Common myeloid progenitor, CD34-positive (primary cell): ENCODE results near the gene LCMT2.

Source experiments
- CTCF ChIA-PET: fragments of 350-600 bp; sonication (Branson Sonifier 250); formaldehyde crosslinking; loops from one replicate; lab custom pipeline; 2021; ENCODE audit warnings: antibody characterized with exemption; lab: Charles Lee
- POLR2A ChIA-PET: fragments of 350-600 bp; sonication (Branson Sonifier 250); formaldehyde crosslinking; loops from one replicate; lab custom pipeline; 2021; ENCODE audit warnings: antibody characterized with exemption; lab: Charles Lee
- DNase-seq, 3 donors: peaks; one replicate each; pipeline versions ENCODE4 v3.0.0 to v3.0.0-alpha.2; 2013
- H3K27ac ChIP-seq, 2 experiments: 1 replicate in 1 of 2; 2 replicates in 1 of 2; pipeline ENCODE4 v1.7.0; 2013; ENCODE audit warnings: inconsistent platforms in 2 of 2, low read length in 2 of 2, mild to moderate bottlenecking in 2 of 2, low read depth in 1 of 2, moderate library complexity in 1 of 2; ENCODE audit not compliant: severe bottlenecking in 2 of 2, insufficient read depth in 1 of 2, poor library complexity in 1 of 2
- H3K27me3 ChIP-seq, 5 experiments: replicated peaks in 2 of 5; 1 replicate in 3 of 5; 2 replicates in 2 of 5; pipeline versions ENCODE4 v1.6.1 to v1.7.0; 2013; ENCODE audit warnings: low read length in 4 of 5, mild to moderate bottlenecking in 2 of 5, moderate library complexity in 2 of 5, inconsistent platforms in 1 of 5; ENCODE audit not compliant: insufficient read depth in 5 of 5, control insufficient read depth in 4 of 5
- H3K36me3 ChIP-seq, 4 experiments: 1 replicate in 2 of 4; 2 replicates in 2 of 4; pipeline versions ENCODE4 v1.6.1 to v1.7.0; 2013; ENCODE audit warnings: low read length in 3 of 4, control low read depth in 1 of 4, mild to moderate bottlenecking in 1 of 4; ENCODE audit not compliant: control insufficient read depth in 4 of 4, insufficient read depth in 4 of 4
- H3K4me1 ChIP-seq, 4 experiments: 1 replicate in 3 of 4; 2 replicates in 1 of 4; pipeline versions ENCODE4 v1.6.1 to v1.7.1; 2013; ENCODE audit warnings: low read length in 3 of 4, mild to moderate bottlenecking in 3 of 4, control low read depth in 1 of 4, inconsistent platforms in 1 of 4, moderate library complexity in 1 of 4; ENCODE audit not compliant: control insufficient read depth in 4 of 4, insufficient read depth in 4 of 4; ENCODE audit errors: control extremely low read depth in 1 of 4
- H3K4me3 ChIP-seq, 7 experiments: 1 replicate in 4 of 7; 2 replicates in 3 of 7; pipeline versions ENCODE4 v1.5.1 to v1.7.0; 2013; ENCODE audit warnings: mild to moderate bottlenecking in 7 of 7, low read length in 6 of 7, moderate library complexity in 6 of 7, inconsistent platforms in 2 of 7, low read depth in 2 of 7, control low read depth in 1 of 7; ENCODE audit not compliant: insufficient read depth in 4 of 7, control insufficient read depth in 1 of 7; ENCODE audit errors: extremely low read depth in 1 of 7
- H3K9me3 ChIP-seq, 5 experiments: 1 replicate in 4 of 5; 2 replicates in 1 of 5; pipeline versions ENCODE4 v1.6.1 to v1.7.1; 2013; ENCODE audit warnings: low read length in 4 of 5, mild to moderate bottlenecking in 2 of 5, inconsistent platforms in 1 of 5, low read depth in 1 of 5, moderate library complexity in 1 of 5; ENCODE audit not compliant: control insufficient read depth in 4 of 5, insufficient read depth in 2 of 5; ENCODE audit errors: control extremely low read depth in 1 of 5
- WGBS: methylation state at CpG from one replicate; pipeline ENCODE4 v1.1.5; 2013; ENCODE audit not compliant: insufficient coverage; 5-methylcytosine and 5-hydroxymethylcytosine counted together

The LCMT2 gene

DNA sequence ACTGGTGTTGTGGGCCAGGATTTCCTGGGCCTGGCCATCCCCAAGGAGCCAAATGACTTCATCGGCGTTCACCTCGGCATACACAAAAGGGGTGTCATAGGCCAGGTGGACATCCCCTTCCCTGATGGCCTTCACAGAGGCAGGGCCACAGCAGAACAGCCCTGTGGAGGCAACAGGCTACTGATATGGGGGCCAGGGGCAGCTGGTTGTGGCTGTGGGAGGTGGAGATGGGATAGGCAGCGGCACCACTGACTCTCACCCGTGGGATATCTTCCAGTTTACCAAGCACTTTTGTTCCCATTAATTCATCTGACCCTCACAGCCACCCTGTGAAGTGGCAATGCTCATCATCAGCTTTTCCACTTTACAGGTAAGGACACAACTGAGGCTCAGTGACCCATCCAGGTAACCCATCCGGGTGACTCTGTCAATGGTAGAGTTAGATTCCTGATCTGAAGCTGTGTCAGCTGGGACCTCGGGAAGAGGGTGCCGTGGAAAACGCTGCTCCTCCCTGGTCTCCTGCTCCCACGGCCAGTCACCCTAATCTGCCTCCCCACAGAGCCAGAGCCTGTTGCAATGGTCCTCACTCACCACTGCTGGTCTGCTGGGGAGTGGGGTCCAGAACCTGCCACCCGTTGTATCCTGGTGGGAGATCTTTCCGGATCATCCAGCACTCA is 48.3 kb downstream of the LCMT2 start:
- CTCF ChIA-PET, result interaction anchor here (0.5 to 7.0 kb wide), 4 partner anchors 14 to 473 kb away, joined by 3 to 127 read pairs (median 36); partner anchors contain the start of gene TGM5
- Histone ChIP-seq H3K4me3 (no peak overlapping the region), H3K9me3 (no peaks in the 10 kb centered on the region), H3K36me3 (no peaks in the 10 kb centered on the region), H3K27me3 (peaks cover 0 to 4% (median 0%) of the 10 kb centered on the region in 5 experiments), H3K4me1 (peaks cover 10 to 21% (median 19%) of the 10 kb centered on the region in 4 experiments), H3K27ac (no peak overlapping the region)
- 96% methylated on average over 6 of the region's 12 CpGs for WGBS
- POLR2A ChIA-PET, result no interaction called here
- DNase-seq, result no peak

DNA sequence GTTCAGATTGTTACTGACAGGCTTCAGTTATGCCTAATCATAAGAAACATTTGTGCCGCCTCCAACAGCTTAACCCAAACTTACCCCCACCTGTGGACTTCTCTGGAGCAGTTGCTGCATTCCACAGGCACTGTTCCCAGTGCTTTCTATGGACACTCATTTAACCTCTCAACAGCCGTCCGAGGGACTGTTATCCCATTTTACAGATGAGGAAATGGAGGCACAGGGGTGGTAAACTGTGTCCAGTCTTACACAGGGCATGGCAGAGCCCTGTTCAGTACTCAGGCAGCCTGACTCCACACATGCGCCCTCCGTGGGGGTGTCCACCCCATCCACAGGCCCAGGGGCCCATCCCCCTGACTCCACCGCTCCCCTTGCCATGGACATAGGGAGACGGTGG is 49.4 kb downstream of the LCMT2 start:
- Histone ChIP-seq H3K4me3 (no peak overlapping the region), H3K27me3 (no peaks in the 10 kb centered on the region), H3K9me3 (no peaks in the 10 kb centered on the region), H3K4me1 (peaks cover 10 to 24% (median 21%) of the 10 kb centered on the region in 4 experiments), H3K36me3 (no peaks in the 10 kb centered on the region), H3K27ac (no peak overlapping the region)
- CTCF ChIA-PET, result interaction anchor here (0.8 to 7.0 kb wide), 6 partner anchors 13 to 55 kb away, joined by 3 to 127 read pairs (median 10); partner anchors contain the start of gene TGM5
- 100% methylated on average over 2 of the region's 7 CpGs for WGBS
- POLR2A ChIA-PET, result no interaction called here
- no peak for DNase-seq

DNA sequence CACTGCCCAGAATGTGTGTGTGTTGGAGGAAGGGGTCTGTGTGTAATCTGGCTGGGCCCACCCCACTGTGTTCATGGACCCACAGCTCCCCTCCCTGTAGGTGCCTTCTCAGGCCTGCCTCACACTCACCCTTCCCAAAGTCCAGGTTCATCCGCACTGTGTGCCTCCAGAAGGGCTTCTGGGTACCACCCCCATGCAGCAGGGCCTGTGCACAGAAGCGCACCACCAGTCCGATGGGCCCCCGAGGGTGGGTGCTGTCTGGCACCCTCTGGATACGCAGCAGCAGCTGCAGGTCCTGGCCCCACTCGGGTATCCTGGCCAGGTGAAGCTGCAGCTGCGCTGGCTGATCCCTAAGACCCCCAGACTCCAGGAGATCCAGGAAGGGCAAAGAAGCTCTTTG is 50.9 kb downstream of the LCMT2 start:
- Histone ChIP-seq H3K27ac (no peak overlapping the region), H3K4me3 (no peak overlapping the region), H3K9me3 (no peaks in the 10 kb centered on the region), H3K4me1 (peaks cover 6 to 17% (median 16%) of the 10 kb centered on the region in 4 experiments), H3K27me3 (no peaks in the 10 kb centered on the region), H3K36me3 (no peaks in the 10 kb centered on the region)
- ChIA-PET CTCF (interaction anchor here (0.7 to 2.4 kb wide), 6 partner anchors 9 to 75 kb away, joined by 3 to 12 read pairs (median 4); no protein-coding TSS in a partner anchor), POLR2A (no interaction called here)
- DNase-seq, result no peak
- 94% methylated on average over 7 of the region's 7 CpGs for WGBS

DNA sequence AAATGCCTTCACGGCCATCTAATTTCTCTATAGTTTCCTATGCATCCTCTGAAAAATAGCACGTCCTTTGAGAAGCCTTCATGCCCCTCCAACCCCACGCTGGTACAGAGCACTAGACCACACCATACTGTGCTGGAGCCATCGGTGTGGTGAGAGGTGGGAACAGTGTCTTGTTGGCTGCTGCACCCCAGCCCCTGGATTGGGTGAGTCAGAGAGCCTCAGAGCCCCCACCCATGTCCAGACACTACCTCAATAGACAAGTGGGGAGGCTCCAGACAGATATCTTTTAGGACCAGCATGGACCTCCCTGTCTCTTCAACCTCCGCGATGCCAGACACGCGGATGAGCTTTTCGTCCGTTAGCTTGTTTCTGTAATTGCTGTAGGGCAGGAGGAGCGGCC is 51.5 kb downstream of the LCMT2 start:
- Histone ChIP-seq H3K27ac (no peak overlapping the region), H3K36me3 (no peaks in the 10 kb centered on the region), H3K4me1 (peaks cover 0 to 15% (median 10%) of the 10 kb centered on the region in 4 experiments), H3K9me3 (no peaks in the 10 kb centered on the region), H3K27me3 (no peaks in the 10 kb centered on the region), H3K4me3 (no peak overlapping the region)
- CTCF ChIA-PET, result interaction anchor here (1.4 to 2.4 kb wide), 3 partner anchors 11 to 74 kb away, joined by 4 to 12 read pairs (median 9); no protein-coding TSS in a partner anchor
- POLR2A ChIA-PET, result no interaction called here
- no peak for DNase-seq
- 98% methylated on average over 9 of the region's 11 CpGs for WGBS

DNA sequence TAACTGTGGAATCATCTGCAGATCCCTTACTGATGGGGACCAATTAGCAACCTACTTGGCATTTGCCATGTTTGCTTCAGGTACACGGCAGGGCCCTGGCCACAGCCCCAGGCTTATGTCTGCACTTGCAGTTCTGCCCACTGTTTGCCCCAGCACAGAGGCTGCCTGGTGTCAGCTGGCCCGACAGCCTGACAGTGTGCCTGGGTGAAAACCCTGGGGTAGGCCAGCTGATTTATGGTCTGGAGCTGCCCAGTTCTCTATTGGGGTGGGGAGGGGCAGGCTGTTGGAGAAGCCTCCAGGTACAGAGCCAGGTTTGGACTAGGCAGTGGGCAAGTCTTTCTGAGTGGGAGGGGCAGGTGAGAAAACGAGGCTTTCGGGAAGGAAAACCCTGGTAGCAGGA is 52.5 kb downstream of the LCMT2 start:
- no peak for DNase-seq
- H3K36me3 ChIP-seq, result no peaks in the 10 kb centered on the region
- H3K4me3 ChIP-seq, result no peak overlapping the region
- peaks cover 0 to 16% (median 5%) of the 10 kb centered on the region in 4 experiments for H3K4me1 ChIP-seq
- ChIA-PET POLR2A (no interaction called here), CTCF (interaction anchor here (1.0 to 2.7 kb wide), 3 partner anchors 10 to 74 kb away, joined by 3 to 12 read pairs (median 4); partner anchors contain the start of gene TGM5)
- H3K9me3 ChIP-seq, result no peaks in the 10 kb centered on the region
- WGBS, result 96% methylated on average over 3 of the region's 4 CpGs
- no peak overlapping the region for H3K27ac ChIP-seq
- no peaks in the 10 kb centered on the region for H3K27me3 ChIP-seq

DNA sequence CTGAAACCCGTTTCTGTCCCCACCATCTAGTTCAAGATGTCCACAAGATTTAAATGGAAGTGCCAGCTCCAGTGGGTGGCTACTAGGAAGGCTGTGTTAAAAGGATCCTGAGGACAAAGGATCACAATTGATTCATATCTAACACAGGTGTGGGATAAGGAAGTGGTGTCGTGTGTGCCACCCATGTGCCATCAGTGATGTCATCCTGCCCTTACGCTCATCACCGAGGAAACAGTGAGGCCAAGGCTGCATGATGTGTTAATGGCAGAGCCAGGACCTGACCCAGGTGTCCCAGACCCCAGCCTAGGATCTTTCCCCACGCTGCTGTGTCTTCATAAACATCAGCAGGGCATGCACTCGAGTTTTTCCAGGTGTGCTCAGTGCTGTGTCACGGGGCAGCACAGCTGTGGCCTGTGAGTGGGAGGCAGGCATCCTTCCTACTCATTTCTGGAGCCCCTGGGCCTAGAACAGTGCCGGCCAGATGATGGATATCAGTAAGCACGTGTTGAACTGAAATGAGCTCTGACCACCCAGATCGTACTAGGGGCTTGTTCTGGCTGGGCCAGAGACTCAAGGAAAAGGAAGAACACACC is 53.0 kb downstream of the LCMT2 start:
- H3K27ac ChIP-seq, result no peak overlapping the region
- POLR2A ChIA-PET, result no interaction called here
- H3K36me3 ChIP-seq, result no peaks in the 10 kb centered on the region
- no peak overlapping the region for H3K4me3 ChIP-seq
- H3K27me3 ChIP-seq, result no peaks in the 10 kb centered on the region
- no peak for DNase-seq
- CTCF ChIA-PET, result interaction anchor here (1.0 to 5.1 kb wide), 5 partner anchors 8 to 73 kb away, joined by 3 to 27 read pairs (median 4); partner anchors contain the start of gene TGM5
- H3K4me1 ChIP-seq, result peaks cover 0 to 17% (median 4%) of the 10 kb centered on the region in 4 experiments
- 92% methylated on average over 10 of the region's 10 CpGs for WGBS
- H3K9me3 ChIP-seq, result peaks cover 0 to 2% (median 0%) of the 10 kb centered on the region in 5 experiments
